Kidney (tissue), 14 donors: ENCODE data around the gene RGS10. TPM values are rescaled to one million over a fixed set of nuclear protein-coding genes. Genes with fewer than 3 reads are reported as not detected.
"Not testable (repeated sequence)": the region's sequence is repeated elsewhere in the genome, so short reads cannot be mapped to it uniquely, and the experiment has no call there.

Experiments
- DNase-seq, 5 donors: peaks; one replicate each; pipeline ENCODE4 v3.0.0-alpha.2; 2013 to 2020
- FAIRE-seq: peaks from 2 replicates; lab custom pipeline; 2012; peaks lifted over from hg19 to GRCh38; lab: Jason Lieb, UNC
- H3K27ac ChIP-seq, 2 donors: one replicate each; pipeline ENCODE4 v1.7.0; 2013; ENCODE audit warnings: low read depth in 2 of 2, low read length in 2 of 2, inconsistent platforms in 1 of 2
- H3K27me3 ChIP-seq: one replicate; pipeline ENCODE4 v1.7.1; 2013; ENCODE audit warnings: low read length, inconsistent platforms; ENCODE audit not compliant: control insufficient read depth, insufficient read depth
- H3K36me3 ChIP-seq, 3 donors: one replicate each; pipeline versions ENCODE4 v1.7.0 to v1.7.1; 2013; ENCODE audit warnings: low read length in 3 of 3, control low read depth in 1 of 3, inconsistent platforms in 1 of 3; ENCODE audit not compliant: insufficient read depth in 3 of 3, control insufficient read depth in 2 of 3
- H3K4me1 ChIP-seq, 3 donors: one replicate each; pipeline versions ENCODE4 v1.7.0 to v1.7.1; 2013; ENCODE audit warnings: low read length in 3 of 3, inconsistent platforms in 1 of 3, low read depth in 1 of 3; ENCODE audit not compliant: control insufficient read depth in 2 of 3, insufficient read depth in 2 of 3
- H3K4me3 ChIP-seq, 3 donors: one replicate each; pipeline versions ENCODE4 v1.7.0 to v1.8.1; 2013; ENCODE audit warnings: low read length in 3 of 3, control low read depth in 1 of 3, inconsistent platforms in 1 of 3
- H3K9ac ChIP-seq, 3 donors: one replicate each; pipeline versions ENCODE4 v1.7.0 to v1.7.1; 2013; ENCODE audit warnings: low read length in 3 of 3, control low read depth in 1 of 3, inconsistent platforms in 1 of 3
- H3K9me3 ChIP-seq, 3 donors: one replicate each; pipeline versions ENCODE4 v1.7.0 to v1.7.1; 2013; ENCODE audit warnings: low read length in 3 of 3, control low read depth in 1 of 3, inconsistent platforms in 1 of 3; ENCODE audit not compliant: control insufficient read depth in 2 of 3, insufficient read depth in 1 of 3
- intact Hi-C: fragments of 100-400 bp; cut with DNase I; formaldehyde crosslinking; loops from one replicate; pipeline ENCODE4 v1.11.1; 2022
- polyA plus RNA-seq: library from polyadenylated mRNA; stranded (reverse); fragments of 350-450 nt; fragmentation: Illumina TruSeq; extraction: RNeasy Lipid Tissue Mini Kit (QIAGEN cat#74804); gene quantifications from one replicate; pipeline ENCODE4 v1.2.3, GENCODE V29; 2014; ENCODE audit warnings: low read depth, low replicate concordance; ENCODE audit not compliant: insufficient read depth
- total RNA-seq: library from RNA; stranded (reverse); fragmentation: NEBNext Ultra II Directional; extraction: Animal tissue kit (Norgen Biotek cat#: 25700); gene quantifications from one replicate; pipeline ENCODE4 v1.2.1, GENCODE V29; 2021
- TF ChIP-seq, protein P1 (sequence below): IDR thresholded peaks from 3 replicates; pipeline ENCODE4 v1.5.1; 2012; ENCODE audit warnings: mild to moderate bottlenecking, moderate library complexity, borderline replicate concordance; ENCODE audit not compliant: insufficient read depth; ENCODE audit errors: extremely low read depth
- donor health status: control.
- donor health status: control.
- donor health status: control.
- donor health status: control.
- donor health status: control.
- donor health status: DM: yes; HTN: yes; CAD: no.
- donor health status: Normal renal cell carcinoma (clear cell type).

Gene RGS10
- total and polyA plus RNA-seq, 2 donors from 2014 or later, result 19.9 to 25.4 TPM

DNA sequence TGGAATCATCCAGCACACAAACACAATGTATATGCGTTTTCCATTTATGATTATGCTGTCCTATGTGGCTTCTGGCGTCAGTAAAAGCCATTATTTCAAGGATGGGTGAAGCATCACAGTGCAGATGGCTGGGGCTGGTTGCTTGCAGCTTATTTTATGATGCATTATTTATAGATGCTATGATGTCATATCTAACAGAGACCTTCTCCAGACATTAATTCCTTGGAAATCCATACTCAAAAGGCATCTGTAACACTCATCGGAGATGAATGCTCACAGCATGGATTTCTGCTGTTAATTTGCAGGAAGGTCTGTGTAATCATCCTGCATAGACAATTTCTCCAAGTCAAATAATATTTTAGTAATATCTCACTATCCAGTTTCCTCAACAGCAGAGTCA lies 7.2 kb downstream of the RGS10 start:
- no peak overlapping the region for H3K27ac ChIP-seq
- no peaks in the 10 kb centered on the region for H3K9me3 ChIP-seq
- no peaks in the 10 kb centered on the region for H3K27me3 ChIP-seq
- TF ChIP-seq, protein P1, sequence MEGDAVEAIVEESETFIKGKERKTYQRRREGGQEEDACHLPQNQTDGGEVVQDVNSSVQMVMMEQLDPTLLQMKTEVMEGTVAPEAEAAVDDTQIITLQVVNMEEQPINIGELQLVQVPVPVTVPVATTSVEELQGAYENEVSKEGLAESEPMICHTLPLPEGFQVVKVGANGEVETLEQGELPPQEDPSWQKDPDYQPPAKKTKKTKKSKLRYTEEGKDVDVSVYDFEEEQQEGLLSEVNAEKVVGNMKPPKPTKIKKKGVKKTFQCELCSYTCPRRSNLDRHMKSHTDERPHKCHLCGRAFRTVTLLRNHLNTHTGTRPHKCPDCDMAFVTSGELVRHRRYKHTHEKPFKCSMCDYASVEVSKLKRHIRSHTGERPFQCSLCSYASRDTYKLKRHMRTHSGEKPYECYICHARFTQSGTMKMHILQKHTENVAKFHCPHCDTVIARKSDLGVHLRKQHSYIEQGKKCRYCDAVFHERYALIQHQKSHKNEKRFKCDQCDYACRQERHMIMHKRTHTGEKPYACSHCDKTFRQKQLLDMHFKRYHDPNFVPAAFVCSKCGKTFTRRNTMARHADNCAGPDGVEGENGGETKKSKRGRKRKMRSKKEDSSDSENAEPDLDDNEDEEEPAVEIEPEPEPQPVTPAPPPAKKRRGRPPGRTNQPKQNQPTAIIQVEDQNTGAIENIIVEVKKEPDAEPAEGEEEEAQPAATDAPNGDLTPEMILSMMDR, result no peak
- H3K4me3 ChIP-seq, result no peak overlapping the region
- intact Hi-C loops, result no loop called here
- peaks cover 0 to 2% (median 0%) of the 10 kb centered on the region in 3 donors for H3K4me1 ChIP-seq
- no peaks in the 10 kb centered on the region for H3K36me3 ChIP-seq
- H3K9ac ChIP-seq, result no peak overlapping the region
- DNase-seq (no peak), FAIRE-seq (no peak)

DNA sequence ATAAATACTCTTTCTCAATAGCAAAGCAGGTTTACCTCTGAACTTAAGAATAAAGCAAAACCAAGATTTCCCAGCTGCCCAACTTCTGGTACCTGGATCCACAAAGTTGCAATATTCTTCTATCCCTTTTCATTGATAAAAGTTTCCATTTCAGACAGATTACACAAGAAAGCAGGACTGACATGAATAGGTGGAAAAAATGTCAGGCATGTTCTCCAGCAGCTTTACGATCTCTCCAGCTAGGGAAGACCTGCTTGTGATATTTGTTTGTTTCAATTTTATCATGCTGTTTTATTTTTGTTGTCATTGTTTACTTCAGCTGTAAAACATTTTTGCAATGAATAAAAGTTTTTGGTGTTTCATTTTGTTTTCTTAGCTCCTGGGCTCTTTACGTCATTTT lies 9.0 kb downstream of the RGS10 start:
- Histone ChIP-seq H3K4me3 (no peak overlapping the region), H3K4me1 (no peaks in the 10 kb centered on the region), H3K27me3 (no peaks in the 10 kb centered on the region), H3K36me3 (no peaks in the 10 kb centered on the region), H3K9ac (no peak overlapping the region), H3K9me3 (no peaks in the 10 kb centered on the region), H3K27ac (no peak overlapping the region)
- TF ChIP-seq, protein P1, result no peak
- intact Hi-C loops, result no loop called here
- DNase-seq (no peak), FAIRE-seq (no peak)

DNA sequence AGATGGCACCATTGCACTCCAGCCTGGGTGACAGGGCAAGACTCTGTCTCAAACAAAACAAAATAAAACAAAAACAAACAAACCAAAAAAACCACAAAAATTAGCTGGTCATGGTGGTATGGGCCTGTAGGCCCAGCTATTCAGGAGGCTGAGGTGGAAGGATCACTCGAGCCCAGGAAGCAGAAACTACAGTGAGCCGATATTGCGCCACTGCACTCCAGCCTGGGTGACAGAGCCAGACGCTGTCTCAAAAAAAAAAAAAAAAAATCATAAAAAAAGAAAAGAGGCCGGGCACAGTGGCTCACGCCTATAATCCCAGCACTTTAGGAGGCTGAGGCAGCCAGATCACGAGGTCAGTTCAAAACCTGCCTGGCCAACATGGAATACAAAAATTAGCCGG lies 9.7 kb downstream of the RGS10 start:
- H3K27me3 ChIP-seq, H3K36me3 ChIP-seq, H3K9ac ChIP-seq, FAIRE-seq, H3K9me3 ChIP-seq, H3K4me3 ChIP-seq, H3K4me1 ChIP-seq, DNase-seq, intact Hi-C loops, H3K27ac ChIP-seq: not testable (repeated sequence)

DNA sequence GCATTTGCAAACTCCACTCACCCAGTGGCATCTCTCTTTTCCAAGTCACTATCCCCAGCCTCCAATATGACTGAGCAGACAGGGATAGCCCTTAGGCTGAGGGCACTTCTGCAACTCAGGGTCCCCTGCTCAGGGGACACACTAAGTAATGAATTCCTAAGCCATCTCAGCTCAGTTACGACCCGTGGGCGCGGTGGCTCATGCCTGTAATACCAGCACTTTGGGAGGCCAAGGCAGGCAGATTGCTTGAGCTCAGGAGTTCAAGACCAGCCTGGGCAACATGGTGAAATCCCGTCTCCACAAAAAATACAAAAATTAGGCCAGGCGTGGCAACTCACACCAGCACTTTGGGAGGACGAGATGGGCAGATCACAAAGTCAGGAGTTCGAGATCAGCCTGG lies 10.3 kb downstream of the RGS10 start:
- H3K4me1 ChIP-seq, DNase-seq, H3K27me3 ChIP-seq, H3K4me3 ChIP-seq, intact Hi-C loops, H3K27ac ChIP-seq, FAIRE-seq, H3K9me3 ChIP-seq, H3K9ac ChIP-seq, H3K36me3 ChIP-seq: not testable (repeated sequence)

DNA sequence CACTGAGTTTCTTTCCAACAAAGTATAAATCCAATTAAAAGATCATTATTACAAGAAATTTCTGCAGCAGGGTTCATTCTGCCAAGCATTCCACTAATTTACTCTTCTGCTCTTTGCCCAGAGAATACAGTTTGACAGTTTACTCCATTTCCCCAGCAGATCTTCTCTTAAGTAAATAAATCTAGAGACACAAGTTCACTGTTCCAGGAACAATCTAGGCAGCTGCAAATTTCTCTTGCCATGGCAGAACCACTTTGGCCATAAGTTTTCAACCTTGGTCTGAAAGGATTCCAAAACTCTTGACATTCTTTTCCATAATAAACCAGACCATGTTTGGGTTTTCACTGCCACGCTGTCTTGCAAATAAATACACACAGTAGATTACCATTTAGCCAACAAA lies 11.5 kb downstream of the RGS10 start:
- no peak overlapping the region for H3K4me3 ChIP-seq
- no peak for FAIRE-seq
- no peak overlapping the region for H3K9ac ChIP-seq
- H3K27me3 ChIP-seq, result no peaks in the 10 kb centered on the region
- intact Hi-C loops, result no loop called here
- H3K4me1 ChIP-seq, result no peaks in the 10 kb centered on the region
- TF ChIP-seq, protein P1, result no peak
- no peaks in the 10 kb centered on the region for H3K9me3 ChIP-seq
- no peak for DNase-seq
- H3K36me3 ChIP-seq, result no peaks in the 10 kb centered on the region
- no peak overlapping the region for H3K27ac ChIP-seq

DNA sequence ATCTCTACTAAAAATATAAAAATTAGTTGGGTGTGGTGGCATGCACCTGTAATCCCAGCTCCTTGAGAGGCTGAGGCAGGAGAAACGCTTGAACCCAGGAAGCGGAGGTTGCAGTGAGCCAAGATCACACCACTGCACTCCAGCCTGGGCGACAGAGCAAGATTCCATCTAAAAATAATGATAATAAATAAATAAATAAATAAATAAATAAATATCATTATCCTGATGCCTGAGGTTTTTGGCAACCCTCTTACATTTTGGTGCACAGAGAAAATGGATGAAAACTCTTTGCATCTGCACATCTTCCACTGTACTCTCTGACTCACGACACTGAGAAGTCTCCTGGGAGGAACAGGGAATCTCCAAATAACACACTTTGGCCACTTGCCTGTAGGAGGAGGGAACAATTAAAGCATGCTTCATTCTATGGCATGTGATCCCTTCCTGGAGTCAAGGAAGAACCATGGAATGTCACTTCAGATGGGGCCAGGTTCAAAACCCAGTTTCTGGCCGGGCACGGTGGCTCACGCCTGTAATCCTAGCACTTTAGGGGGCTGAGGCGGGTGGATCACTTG lies 13.8 kb downstream of the RGS10 start:
- H3K4me3 ChIP-seq, intact Hi-C loops, FAIRE-seq, H3K9me3 ChIP-seq, H3K9ac ChIP-seq, H3K36me3 ChIP-seq, H3K4me1 ChIP-seq, H3K27ac ChIP-seq, H3K27me3 ChIP-seq, DNase-seq: not testable (repeated sequence)
